H9 (cell line): ENCODE measurements around the gene MSRB1. TPM values are rescaled to one million over a fixed set of nuclear protein-coding genes. Genes with fewer than 3 reads are reported as not detected.
"Not testable (repeated sequence)": the region's sequence is repeated elsewhere in the genome, so short reads cannot be mapped to it uniquely, and the experiment has no call there.

Experiments used
- DNase-seq: peaks from one replicate; pipeline ENCODE4 v3.0.0-alpha.2; 2017
- H2AFZ ChIP-seq: one replicate; pipeline ENCODE4 v1.6.1; 2013; ENCODE audit warnings: mild to moderate bottlenecking, low read length, control low read depth, moderate library complexity
- H2AK5ac ChIP-seq: 2 replicates; pipeline ENCODE4 v1.6.1; 2013; ENCODE audit warnings: low read length, control low read depth, mixed read lengths; ENCODE audit not compliant: insufficient read length
- H2BK120ac ChIP-seq: one replicate; pipeline ENCODE4 v1.6.1; 2013; ENCODE audit warnings: low read depth, mild to moderate bottlenecking, low read length, control low read depth, inconsistent platforms; ENCODE audit not compliant: poor library complexity, severe bottlenecking
- H2BK12ac ChIP-seq: 2 replicates; pipeline ENCODE4 v1.6.1; 2013; ENCODE audit warnings: low read length, control low read depth, mixed read lengths, low read depth; ENCODE audit not compliant: insufficient read length
- H2BK15ac ChIP-seq: 2 replicates; pipeline ENCODE4 v1.6.1; 2013; ENCODE audit warnings: low read depth, low read length, control low read depth
- H2BK20ac ChIP-seq: one replicate; pipeline ENCODE4 v1.6.1; 2013; ENCODE audit warnings: low read depth, mild to moderate bottlenecking, low read length, control low read depth, inconsistent platforms; ENCODE audit not compliant: poor library complexity, severe bottlenecking
- H2BK5ac ChIP-seq: 2 replicates; pipeline ENCODE4 v1.6.1; 2013; ENCODE audit warnings: low read length, control low read depth, mixed read lengths; ENCODE audit not compliant: insufficient read length
- H3K14ac ChIP-seq: 2 replicates; pipeline ENCODE4 v1.6.1; 2013; ENCODE audit warnings: low read length, control low read depth; ENCODE audit not compliant: insufficient read depth
- H3K18ac ChIP-seq: 2 replicates; pipeline ENCODE4 v1.6.1; 2013; ENCODE audit warnings: low read depth, mild to moderate bottlenecking, mixed read lengths, low read length, control low read depth; ENCODE audit not compliant: insufficient read length
- H3K23ac ChIP-seq: 2 replicates; pipeline ENCODE4 v1.6.1; 2013; ENCODE audit warnings: low read length, control low read depth, mixed read lengths, low read depth; ENCODE audit not compliant: insufficient read length
- H3K23me2 ChIP-seq: 2 replicates; pipeline ENCODE4 v1.6.1; 2013; ENCODE audit warnings: low read depth, mild to moderate bottlenecking, mixed read lengths, low read length, control low read depth; ENCODE audit not compliant: insufficient read length, poor library complexity, severe bottlenecking
- H3K27ac ChIP-seq: 2 replicates; pipeline ENCODE4 v1.5.1; 2013; ENCODE audit warnings: low read length, control low read depth, mixed read lengths, low read depth; ENCODE audit not compliant: insufficient read length
- H3K27me3 ChIP-seq: 2 replicates; pipeline ENCODE4 v1.6.1; 2013; ENCODE audit warnings: low read length, control low read depth, inconsistent platforms; ENCODE audit not compliant: insufficient read depth
- H3K4ac ChIP-seq: 2 replicates; pipeline ENCODE4 v1.6.1; 2013; ENCODE audit warnings: low read depth, mild to moderate bottlenecking, control low read depth, inconsistent platforms, low read length, moderate library complexity
- H3K4me1 ChIP-seq: 2 replicates; pipeline ENCODE4 v1.6.1; 2013; ENCODE audit warnings: low read length, control low read depth, inconsistent platforms; ENCODE audit not compliant: insufficient read depth
- H3K4me2 ChIP-seq: 2 replicates; pipeline ENCODE4 v1.6.1; 2013; ENCODE audit warnings: low read length, control low read depth, mixed read lengths; ENCODE audit not compliant: insufficient read length, insufficient read depth
- H3K56ac ChIP-seq: 2 replicates; pipeline ENCODE4 v1.6.1; 2013; ENCODE audit warnings: low read depth, mild to moderate bottlenecking, mixed read lengths, low read length, control low read depth; ENCODE audit not compliant: insufficient read length
- H3K79me1 ChIP-seq: 2 replicates; pipeline ENCODE4 v1.6.1; 2013; ENCODE audit warnings: low read depth, mild to moderate bottlenecking, moderate library complexity, low read length, control low read depth, inconsistent platforms; ENCODE audit not compliant: insufficient read depth, poor library complexity, severe bottlenecking
- H3K79me2 ChIP-seq: 2 replicates; pipeline ENCODE4 v1.6.1; 2013; ENCODE audit warnings: low read length, control low read depth, inconsistent platforms; ENCODE audit not compliant: insufficient read depth
- H3K9ac ChIP-seq: 2 replicates; pipeline ENCODE4 v1.6.1; 2013; ENCODE audit warnings: low read length, control low read depth, mixed read lengths; ENCODE audit not compliant: insufficient read length; ENCODE audit errors: extremely low read depth
- H3K9me3 ChIP-seq: one replicate; pipeline ENCODE4 v1.6.1; 2013; ENCODE audit warnings: low read depth, low read length, inconsistent platforms; ENCODE audit not compliant: control insufficient read depth
- H3T11ph ChIP-seq: one replicate; pipeline ENCODE4 v1.6.1; 2013; ENCODE audit warnings: mild to moderate bottlenecking, low read length, control low read depth, inconsistent platforms
- H4K20me1 ChIP-seq: one replicate; pipeline ENCODE4 v1.6.1; 2013; ENCODE audit not compliant: control insufficient read depth, insufficient read length, insufficient read depth
- H4K5ac ChIP-seq: 2 replicates; pipeline ENCODE4 v1.6.1; 2013; ENCODE audit warnings: low read depth, mild to moderate bottlenecking, mixed read lengths, low read length, control low read depth; ENCODE audit not compliant: insufficient read length
- H4K8ac ChIP-seq: replicated peaks from 2 replicates; pipeline ENCODE4 v1.6.1; 2013; ENCODE audit warnings: low read length, control low read depth, mixed read lengths, low read depth; ENCODE audit not compliant: insufficient read length
- H4K91ac ChIP-seq: 2 replicates; pipeline ENCODE4 v1.6.1; 2013; ENCODE audit warnings: low read depth, mild to moderate bottlenecking, moderate library complexity, mixed read lengths, low read length, control low read depth; ENCODE audit not compliant: insufficient read length
- H3K27ac Mint-ChIP-seq, 3 experiments: 2 replicates in 2 of 3; 3 replicates in 1 of 3; pipeline ENCODE4 v1.8.0; 2020 to 2021; ENCODE audit warnings: mixed read lengths in 3 of 3, mild to moderate bottlenecking in 1 of 3, moderate library complexity in 1 of 3
- H3K27me3 Mint-ChIP-seq: 2 replicates; pipeline ENCODE4 v1.8.0; 2021; ENCODE audit warnings: low read depth, mild to moderate bottlenecking, moderate library complexity, mixed read lengths
- H3K36me3 Mint-ChIP-seq, 3 experiments: 2 replicates in 2 of 3; 3 replicates in 1 of 3; pipeline ENCODE4 v1.8.0; 2020 to 2021; ENCODE audit warnings: low read depth in 3 of 3, mixed read lengths in 3 of 3; ENCODE audit not compliant: insufficient read depth in 1 of 3
- H3K4me1 Mint-ChIP-seq, 2 experiments: 2 replicates each; pipeline ENCODE4 v1.8.0; 2020; ENCODE audit warnings: mixed read lengths in 2 of 2
- H3K4me3 Mint-ChIP-seq, 2 experiments: 2 replicates in 1 of 2; 3 replicates in 1 of 2; pipeline ENCODE4 v1.8.0; 2020 to 2021; ENCODE audit warnings: mild to moderate bottlenecking in 2 of 2, mixed read lengths in 2 of 2, moderate library complexity in 1 of 2
- H3K9me3 Mint-ChIP-seq, 2 experiments: 2 replicates in 1 of 2; 3 replicates in 1 of 2; pipeline ENCODE4 v1.8.0; 2020; ENCODE audit warnings: mild to moderate bottlenecking in 2 of 2, mixed read lengths in 2 of 2, moderate library complexity in 1 of 2
- WGBS: extraction: QIAGEN DNeasy Blood & Tissue Kit; methylation state at CpG from one replicate; pipeline ENCODE4 v1.1.7; 2013; ENCODE audit warnings: missing lambda C conversion rate, low lambda C conversion rate, mixed read lengths; ENCODE audit not compliant: insufficient read length; ENCODE audit errors: extremely low coverage; 5-methylcytosine and 5-hydroxymethylcytosine counted together
- total RNA-seq: library from RNA; stranded (reverse); gene quantifications from 2 replicates; pipeline ENCODE4 v1.2.1, GENCODE V29; 2021
- TF ChIP-seq, protein P1 (sequence below): fragments of 200-600 bp; sonication (generic); conservative IDR thresholded peaks from 3 replicates; pipeline ENCODE4 v1.8.0; 2021; ENCODE audit warnings: antibody characterized with exemption, mild to moderate bottlenecking

MSRB1 gene
- total RNA-seq, 1 experiment from 2014 or later = 25.7 TPM

DNA sequence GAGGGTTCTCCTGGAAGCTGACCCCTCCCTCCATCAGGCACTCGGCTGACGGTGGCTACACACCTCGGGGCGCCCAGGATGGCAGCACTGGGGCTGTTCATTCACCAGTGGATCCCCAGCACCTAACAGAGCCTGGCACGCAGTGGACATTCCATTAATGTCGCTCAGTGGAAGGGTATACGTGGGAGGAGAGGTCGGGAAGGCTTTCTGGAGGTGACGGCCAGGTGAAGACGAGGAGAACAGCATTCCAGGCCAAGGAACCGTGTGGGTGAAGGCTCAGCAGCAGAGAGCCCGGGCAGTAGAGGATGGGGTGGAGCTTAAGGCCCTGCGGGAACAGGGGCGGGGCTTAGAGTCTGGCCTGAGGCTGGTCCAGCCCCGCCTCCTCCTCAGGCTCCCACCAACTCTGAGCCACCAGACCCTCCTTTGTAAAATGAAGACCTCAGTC lies 22.2 kb downstream of the MSRB1 start:
- Histone ChIP-seq H2BK5ac (no peak overlapping the region), H3K27me3 (peaks cover 43% of the 10 kb centered on the region), H3K23me2 (peaks cover 4% of the 10 kb centered on the region), H4K91ac (no peak overlapping the region), H3K18ac (no peak overlapping the region), H2AK5ac (no peak overlapping the region), H3K23ac (no peak overlapping the region), H2BK20ac (no peak overlapping the region), H3K9ac (no peak overlapping the region), H4K8ac (no peak overlapping the region), H4K20me1 (no peaks in the 10 kb centered on the region), H3K79me2 (no peaks in the 10 kb centered on the region), H3T11ph (no peak overlapping the region), H2BK15ac (no peak overlapping the region), H4K5ac (no peak overlapping the region), H3K56ac (no peak overlapping the region), H3K27ac (no peak overlapping the region), H3K79me1 (no peaks in the 10 kb centered on the region), H2BK120ac (no peak overlapping the region), H2AFZ (no peak overlapping the region), H2BK12ac (no peak overlapping the region), H3K4me1 (no peaks in the 10 kb centered on the region; the same call in 1 of the 2 replicates), H3K4me2 (peak overlapping the region; percentile 48), H3K9me3 (no peaks in the 10 kb centered on the region), H3K4ac (no peak overlapping the region), H3K14ac (no peak overlapping the region)
- H3K9me3 Mint-ChIP-seq = peaks cover 2% of the 10 kb centered on the region in 2 experiments; a peak in 3 of 5 replicates
- H3K27me3 Mint-ChIP-seq = peaks cover 89% of the 10 kb centered on the region
- no peak overlapping the region for H3K27ac Mint-ChIP-seq
- peak; percentile 88 for DNase-seq
- no CpG with 5 or more reads among the region's 15 CpGs for WGBS
- peaks cover 0 to 2% (median 0%) of the 10 kb centered on the region in 3 experiments; a peak in 1 of 7 replicates for H3K36me3 Mint-ChIP-seq
- TF ChIP-seq, protein P1, sequence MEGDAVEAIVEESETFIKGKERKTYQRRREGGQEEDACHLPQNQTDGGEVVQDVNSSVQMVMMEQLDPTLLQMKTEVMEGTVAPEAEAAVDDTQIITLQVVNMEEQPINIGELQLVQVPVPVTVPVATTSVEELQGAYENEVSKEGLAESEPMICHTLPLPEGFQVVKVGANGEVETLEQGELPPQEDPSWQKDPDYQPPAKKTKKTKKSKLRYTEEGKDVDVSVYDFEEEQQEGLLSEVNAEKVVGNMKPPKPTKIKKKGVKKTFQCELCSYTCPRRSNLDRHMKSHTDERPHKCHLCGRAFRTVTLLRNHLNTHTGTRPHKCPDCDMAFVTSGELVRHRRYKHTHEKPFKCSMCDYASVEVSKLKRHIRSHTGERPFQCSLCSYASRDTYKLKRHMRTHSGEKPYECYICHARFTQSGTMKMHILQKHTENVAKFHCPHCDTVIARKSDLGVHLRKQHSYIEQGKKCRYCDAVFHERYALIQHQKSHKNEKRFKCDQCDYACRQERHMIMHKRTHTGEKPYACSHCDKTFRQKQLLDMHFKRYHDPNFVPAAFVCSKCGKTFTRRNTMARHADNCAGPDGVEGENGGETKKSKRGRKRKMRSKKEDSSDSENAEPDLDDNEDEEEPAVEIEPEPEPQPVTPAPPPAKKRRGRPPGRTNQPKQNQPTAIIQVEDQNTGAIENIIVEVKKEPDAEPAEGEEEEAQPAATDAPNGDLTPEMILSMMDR = no peak
- H3K4me1 Mint-ChIP-seq = peaks cover 14 to 52% of the 10 kb centered on the region in 2 experiments
- H3K4me3 Mint-ChIP-seq = peak overlapping the region in 1 of 2 experiments; percentile 59; a peak in 3 of 5 replicates

GRCh38 chr16:1920122-1920521 lies 22.9 kb downstream of the MSRB1 start:
- not testable (repeated sequence) for H3K9me3 ChIP-seq, H3K79me1 ChIP-seq, H2BK5ac ChIP-seq, H3K27ac Mint-ChIP-seq, H4K91ac ChIP-seq, H3K27ac ChIP-seq, H4K20me1 ChIP-seq, H3K79me2 ChIP-seq, H2AK5ac ChIP-seq, H3K56ac ChIP-seq, H3K4ac ChIP-seq, H3K4me2 ChIP-seq, H3K36me3 Mint-ChIP-seq, DNase-seq, H3K9ac ChIP-seq, H3K23me2 ChIP-seq, H3K4me3 Mint-ChIP-seq, H2BK12ac ChIP-seq, H2BK120ac ChIP-seq, H2BK20ac ChIP-seq, H3K23ac ChIP-seq, H3K18ac ChIP-seq, H4K8ac ChIP-seq, H2BK15ac ChIP-seq, H4K5ac ChIP-seq, H3K14ac ChIP-seq, H3K9me3 Mint-ChIP-seq, H2AFZ ChIP-seq, H3T11ph ChIP-seq, H3K4me1 ChIP-seq
- H3K27me3 ChIP-seq = peaks cover 43% of the 10 kb centered on the region
- Mint-ChIP-seq H3K4me1 (peaks cover 14 to 58% of the 10 kb centered on the region in 2 experiments), H3K27me3 (peaks cover 91% of the 10 kb centered on the region)
- no CpG with 5 or more reads among the region's 21 CpGs for WGBS
